ENCODE data around the gene DHX9.

The DHX9 gene

DNA sequence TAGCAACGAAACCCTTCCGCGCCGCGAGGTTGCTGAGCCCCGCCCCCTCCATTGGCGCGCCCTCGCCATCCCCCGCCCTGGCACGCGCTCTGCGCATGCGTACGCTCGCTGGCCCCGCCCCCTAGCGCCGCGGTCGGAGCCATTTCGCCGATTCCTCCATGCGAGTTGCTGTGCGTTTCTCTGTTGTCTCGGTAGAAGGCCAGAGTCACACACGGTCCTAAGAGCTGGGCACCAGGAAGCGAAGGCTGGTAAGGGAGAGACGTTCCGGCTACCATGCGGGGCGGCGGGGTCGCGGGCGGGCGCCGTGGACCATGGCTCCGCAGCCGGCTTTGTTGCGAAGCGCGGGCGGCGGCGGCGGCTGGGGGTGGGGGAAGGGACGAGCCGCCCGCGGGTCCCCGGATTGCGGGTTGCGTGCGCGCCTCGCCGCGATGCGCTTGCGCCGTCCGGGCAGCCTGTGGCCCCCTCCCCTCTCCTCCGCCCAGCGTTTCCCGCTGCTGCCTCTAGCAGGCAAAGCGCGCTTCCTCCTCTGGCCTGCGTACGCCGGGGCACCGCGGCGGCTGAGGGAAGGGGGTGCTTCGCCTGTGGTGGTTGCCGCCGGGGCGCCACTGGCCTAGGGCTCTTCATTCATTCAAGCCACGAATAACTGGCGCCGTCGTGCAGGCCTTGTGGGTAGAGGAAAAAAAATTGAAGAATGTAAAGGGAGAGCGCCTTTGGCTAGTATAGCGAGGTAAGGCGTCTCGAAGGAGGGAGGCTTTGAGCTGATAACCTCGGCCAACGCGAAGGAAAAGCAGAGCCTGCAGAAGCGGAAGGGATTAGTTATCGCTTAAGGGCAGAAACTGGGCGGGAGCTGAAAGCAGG lies at the start of gene DHX9:
TSS of gene DHX9 (plus strand) at position 139 of the 858 bp plus-strand sequence. CDS start 3,220 bp downstream, outside the sequence.
- peak; percentile 96 for DNase-seq

DNA sequence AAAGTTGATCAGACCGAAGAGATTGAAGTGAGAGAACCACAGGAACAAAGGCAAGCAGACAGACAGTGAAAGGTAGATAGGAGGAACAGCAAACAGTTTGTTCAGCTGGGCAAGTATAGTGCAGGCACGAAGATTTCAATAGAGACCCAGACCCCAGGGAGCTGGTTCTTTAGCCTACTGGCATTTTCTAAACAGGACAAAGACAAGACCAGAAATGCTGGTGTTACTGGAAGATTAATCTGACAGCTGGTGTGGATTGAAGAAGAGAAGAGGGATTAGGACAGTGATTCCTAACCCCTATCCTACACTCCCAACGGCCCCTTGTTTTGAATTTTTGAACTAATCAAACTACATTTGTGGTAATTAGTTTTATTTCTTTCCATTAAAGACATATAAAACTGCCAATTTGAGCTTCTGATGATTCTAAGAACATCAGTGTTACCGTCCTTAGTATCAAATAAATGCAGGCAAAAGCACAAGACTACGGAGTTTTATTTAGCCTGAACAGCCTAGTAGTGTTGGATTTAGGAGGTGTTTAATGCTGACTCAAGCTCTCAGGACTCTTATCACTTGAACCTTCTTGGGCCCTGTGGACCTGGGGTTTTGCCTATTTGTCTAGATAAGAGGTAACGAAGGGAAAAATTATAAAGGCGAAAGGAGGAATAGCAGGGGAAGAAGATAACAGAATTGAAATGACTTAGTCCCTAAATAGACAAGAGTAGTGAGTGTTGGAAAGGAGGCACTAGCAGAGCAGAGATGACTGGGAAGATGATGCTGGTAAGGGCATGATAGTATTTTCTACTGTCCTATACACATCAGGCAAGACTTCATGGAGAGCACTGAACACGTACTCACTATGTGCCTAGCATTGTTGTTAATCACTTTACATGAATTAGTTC lies 47.6 kb upstream of the DHX9 start:
- no peak for DNase-seq

DNA sequence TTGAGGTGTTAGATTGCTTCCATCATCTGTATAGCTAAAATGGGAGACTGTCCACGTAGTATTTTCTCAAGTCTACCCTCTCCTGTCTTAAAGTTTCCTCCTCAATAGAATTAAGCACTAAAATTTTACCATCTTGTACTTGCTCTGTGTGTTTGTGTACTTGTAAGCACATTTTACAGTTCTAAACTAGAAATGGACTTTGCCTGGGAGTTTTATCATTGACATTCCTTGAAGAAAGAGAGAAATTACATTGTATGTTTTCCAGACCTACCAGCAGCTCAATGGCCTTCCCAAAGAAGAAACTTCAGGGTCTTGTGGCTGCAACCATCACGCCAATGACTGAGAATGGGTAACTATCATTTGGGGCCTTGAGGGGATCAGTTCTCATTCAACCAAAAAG lies 45.1 kb upstream of the DHX9 start:
- no peak for DNase-seq

DNA sequence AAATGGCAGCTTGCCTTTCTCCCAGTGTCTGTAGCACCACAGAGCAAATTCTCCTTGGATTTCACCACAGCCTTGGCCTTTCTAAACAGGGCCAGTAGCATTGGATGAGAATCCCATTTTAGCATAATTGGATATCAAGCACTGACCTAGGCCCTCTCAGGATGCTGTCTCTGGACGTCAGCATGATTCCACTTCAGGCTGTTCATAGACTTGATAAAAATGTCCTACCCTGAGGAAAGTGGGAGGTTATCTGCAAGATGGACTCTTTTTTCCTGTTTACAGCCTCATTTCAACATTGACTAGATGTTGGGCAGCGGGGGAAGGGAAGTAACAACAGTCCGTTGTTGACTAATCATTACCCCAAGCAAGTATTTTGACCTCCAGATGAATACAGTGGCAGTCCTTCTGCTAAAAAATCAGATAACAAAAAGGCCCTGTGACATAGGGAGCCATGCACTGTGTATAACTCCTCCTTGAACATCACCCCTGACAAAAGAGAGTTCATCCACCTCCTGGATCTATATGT lies 44.4 kb upstream of the DHX9 start:
- DNase-seq: no peak

DNA sequence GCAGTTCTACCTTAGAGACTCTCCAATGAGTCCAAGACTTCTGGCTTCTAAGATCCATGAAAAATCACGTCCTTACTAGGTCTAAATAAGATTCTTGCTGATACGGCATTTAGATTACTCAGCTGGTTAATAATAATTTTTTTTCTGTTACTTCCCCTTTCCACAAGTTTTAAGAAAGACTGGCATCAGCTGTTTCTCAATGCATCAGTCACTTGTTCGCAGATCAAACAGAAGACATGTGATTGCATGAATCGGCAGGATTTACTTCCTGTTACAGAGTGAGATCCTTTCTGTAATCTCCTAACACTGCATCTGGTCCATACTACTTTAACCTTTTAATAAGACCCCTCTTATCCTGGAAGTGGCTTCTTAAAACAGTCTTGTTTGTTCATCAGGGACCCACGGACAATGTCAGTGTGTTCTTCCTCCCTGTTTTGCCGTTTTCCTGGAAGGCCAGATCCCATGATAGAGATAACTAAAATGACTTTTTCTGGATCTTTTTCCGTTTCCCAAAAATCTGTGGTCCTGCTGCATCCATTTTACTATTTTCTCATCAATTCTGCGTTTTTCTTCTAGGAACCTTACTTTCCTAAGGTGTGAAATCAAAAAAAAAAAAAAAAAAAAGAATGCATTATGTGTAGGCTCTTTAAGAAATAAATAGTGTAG lies 43.5 kb upstream of the DHX9 start:
- no peak for DNase-seq

DNA sequence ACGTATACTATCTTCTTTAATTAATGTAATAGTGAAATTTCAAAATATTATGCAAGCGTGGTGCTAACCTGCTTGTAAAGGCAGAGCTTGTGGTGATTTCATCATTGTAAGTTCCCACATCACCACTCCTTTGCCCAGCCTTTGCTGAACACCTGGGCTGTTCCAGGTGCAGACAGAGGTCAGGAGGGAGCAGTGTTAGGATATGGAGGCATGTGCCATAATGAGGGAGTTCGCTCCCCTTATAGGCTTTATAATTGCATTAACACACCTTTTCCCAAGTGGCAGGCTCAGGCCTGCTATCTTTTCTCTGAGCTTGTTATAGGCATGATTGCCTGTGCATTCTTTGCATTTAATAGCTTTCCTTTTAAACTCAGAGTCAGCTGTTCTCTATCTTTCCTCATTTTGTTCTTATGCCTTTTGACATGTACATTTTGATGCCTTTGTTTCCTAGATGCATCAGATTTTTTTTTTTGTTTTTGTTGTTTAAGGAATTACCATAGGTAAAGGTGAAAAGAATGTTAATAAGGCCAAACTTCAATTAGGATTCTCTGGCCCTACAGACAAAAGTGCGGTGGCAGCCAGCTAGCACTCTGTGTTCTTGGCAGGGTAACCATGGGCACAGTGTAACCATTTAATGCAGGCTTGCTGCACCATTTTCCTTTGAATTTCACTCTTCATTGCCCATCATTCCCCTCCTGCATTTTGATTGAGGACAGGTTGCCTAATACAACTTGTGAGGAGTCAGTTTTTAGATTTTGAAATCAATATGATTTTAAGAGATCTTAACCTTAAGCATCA lies 36.9 kb upstream of the DHX9 start:
- DNase-seq: no peak

DNA sequence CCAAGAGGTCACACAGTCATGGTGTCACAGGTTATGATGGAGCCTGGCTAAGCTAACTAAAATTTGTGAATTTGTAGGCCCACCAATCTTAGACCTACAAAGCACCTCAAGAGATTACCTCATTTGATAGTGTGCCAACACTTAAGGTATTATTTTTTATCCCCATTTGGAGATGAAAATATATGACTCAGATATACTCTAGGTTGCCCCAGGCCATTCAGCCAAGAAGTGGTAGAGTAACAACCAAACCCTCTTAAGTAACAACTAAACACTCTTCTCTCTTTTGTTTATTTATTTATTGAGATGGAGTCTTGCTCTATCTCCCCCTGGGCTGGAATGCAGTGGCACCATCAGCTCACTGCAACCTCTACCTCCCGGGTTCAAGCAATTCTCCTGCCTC lies 35.3 kb upstream of the DHX9 start:
- DNase-seq: no peak

DNA sequence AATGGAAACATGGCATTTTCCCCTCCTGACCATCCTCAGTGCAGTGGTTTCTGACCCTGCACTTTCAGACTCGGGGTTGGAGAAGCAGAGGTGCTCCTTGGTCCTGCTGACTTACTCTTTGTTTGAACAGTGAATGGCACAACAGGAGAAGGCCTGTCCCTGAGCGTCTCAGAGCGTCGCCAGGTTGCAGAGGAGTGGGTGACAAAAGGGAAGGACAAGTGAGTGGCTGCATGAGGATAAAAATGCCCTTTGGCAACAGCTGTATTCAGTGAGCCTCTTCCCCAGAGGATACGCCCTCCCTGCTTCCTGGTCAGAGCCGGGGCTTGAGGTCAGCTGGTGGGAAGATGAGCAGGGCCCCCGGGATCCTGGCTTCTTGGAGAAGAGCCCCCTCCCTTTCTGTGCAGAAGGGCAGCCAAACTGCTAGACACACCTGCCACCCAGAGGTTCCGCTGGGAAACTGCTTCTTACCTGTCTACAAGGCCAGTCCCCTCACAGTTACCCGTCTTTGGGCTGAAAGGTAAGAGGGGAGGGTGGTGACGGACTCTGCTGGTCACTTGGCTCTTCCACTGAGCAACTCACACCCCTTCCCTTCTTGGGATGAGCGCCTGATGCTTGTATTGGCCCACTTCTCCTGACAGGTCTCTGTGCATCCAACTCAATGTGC lies 33.0 kb upstream of the DHX9 start:
- DNase-seq: no peak

DNA sequence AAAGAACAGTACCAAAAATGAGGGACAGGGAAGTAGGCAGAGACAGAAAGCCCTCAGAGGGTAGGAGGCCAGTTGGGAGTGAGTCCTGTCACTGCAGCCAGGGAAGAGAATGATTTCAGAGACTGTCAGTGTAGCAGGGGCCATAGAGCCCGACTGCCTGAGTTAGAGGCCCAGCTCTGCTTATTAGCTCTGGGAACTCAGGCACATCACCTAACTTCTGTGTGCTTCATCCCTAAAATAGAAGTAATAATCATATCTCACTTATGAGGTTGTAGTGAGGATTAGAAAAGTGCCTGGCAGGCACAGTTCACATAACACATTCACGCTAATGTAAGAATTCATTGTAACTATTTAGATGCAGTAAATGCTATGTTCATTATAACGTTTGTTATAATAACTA lies 31.2 kb upstream of the DHX9 start:
- no peak for DNase-seq

DNA sequence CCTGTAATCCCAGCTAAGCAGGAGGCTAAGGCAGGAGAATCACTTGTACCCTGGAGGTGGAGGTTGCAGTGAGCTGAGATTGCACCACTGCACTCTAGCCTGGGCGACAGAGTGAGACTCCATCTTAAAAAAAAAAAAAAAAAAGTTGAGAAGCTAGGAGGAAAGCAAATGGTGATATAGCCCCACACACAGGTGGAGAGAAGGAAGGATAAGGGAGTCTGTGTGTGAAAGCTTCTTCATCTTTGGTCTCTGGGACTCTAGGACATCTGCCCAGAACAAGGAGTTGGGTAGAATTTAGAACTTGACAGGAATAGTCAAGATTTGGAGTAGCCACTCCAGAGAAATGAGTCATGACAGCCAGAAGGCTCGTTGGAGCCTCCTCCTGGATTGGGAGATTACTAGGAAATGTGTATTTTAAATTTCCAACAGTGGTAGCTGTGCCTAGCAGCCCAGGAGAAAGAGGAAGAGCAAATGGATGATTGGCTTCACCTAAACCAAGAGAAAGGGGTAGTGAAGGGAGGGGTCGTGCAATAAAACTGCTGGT lies 29.7 kb upstream of the DHX9 start:
- no peak for DNase-seq

DNA sequence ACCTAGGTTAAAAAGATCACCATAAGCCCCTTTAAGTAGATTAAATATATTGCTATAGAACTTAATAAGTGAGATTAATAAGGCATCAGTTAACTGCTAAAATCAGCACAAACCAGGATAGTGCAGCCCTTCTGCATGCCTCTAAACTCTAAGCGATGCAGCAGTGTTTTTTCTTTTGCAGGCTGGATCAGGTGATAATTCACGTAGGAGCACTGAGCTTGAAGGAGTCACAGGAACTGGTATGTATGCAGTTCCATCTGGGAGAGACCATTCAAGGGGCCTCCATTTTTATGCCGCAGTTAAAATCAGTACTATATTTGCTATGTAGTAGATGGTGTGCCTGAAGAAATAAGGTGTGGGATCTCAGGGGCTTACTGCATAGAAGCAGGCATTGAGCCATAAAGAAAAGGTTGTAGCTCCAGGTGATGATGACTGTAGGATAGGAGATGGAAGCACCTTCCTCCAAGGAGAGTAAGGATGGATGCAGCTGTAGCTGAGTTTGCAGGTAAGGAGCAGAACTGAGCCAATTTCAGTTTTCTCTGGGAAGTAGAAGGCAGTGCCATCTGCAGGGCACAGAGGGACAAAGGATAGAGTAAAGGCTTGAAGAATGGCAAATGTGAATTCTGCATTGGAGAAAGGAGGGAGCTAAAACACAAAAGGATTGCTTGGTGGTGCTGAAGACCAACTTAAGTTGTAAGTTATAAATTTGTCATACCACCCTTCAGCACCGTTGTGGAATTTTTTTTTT lies 27.0 kb upstream of the DHX9 start:
- no peak for DNase-seq

DNA sequence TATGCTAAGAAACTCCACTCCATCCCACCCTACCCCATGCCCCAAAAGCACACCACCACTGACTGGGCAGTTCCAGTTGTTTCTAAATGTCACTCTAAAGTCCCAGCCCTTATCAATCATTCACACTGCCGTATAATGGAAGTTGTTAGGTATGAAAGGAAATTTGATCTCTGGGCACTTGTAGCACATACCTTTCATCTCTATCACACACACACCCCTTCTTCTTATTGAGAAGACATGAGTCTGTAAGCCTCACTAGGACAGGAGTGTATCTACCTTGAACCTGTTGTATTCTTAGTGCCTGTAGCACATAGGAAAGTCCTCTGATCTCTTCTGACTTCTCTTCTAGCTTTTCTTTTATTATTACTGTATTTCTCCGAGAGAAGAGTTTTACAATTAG lies 22.3 kb upstream of the DHX9 start:
- DNase-seq: no peak

DNA sequence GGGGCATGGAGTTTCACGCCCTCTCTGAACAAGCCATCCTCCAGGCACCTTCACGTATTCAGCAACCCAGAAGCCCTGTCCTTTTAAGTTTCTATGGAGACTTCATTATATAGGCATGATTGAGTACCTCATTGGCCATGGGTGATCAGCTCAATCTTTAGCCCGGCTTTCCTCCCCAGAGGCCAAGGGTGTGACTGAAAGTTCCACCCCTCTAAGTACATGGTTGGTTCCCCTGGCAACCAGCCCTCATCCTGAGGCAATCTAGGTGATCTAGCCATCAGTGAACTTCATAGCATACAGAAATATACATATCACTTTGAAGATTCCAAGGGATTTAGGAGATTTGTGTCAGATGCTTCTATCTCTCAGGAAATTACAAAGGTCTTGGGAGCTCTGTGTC lies 21.3 kb upstream of the DHX9 start:
- DNase-seq: no peak

DNA sequence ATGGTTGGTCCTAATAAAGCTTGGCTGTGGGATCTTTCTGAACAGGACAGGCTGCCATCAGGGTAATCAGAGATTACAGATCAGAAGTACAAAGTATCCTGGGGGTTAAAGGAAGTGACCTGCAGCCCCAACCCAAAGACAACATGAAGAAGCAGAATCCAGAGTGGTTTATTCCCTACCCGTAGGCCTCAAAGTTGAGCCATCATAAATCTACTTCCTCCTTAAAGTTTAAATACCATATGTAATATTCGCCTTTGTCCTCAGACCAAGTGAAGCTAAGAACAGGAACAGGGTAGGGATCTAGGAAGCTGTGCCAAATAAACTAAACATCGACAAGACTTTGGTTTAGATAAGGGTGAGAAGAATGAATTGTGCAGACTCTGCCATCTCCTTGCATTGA lies 15.9 kb upstream of the DHX9 start:
- DNase-seq: no peak

DNA sequence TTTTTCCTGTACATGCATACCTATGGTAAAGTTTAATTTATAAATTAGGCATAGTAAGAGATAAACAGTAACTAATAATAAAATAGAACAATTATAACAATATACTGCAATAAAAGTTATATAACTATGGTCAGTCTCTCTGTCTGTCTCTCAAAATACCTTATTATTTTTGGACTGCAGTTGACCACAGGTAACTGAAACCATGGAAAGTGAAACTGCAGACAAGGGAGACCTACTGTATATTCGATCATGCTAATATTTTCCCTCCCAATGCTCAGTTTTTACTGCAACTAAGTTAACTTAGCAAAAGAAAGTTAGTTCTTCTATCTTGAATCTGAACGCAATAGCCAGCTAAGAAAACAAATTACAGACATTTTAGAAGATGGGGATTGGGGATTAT lies 12.3 kb upstream of the DHX9 start:
- no peak for DNase-seq

DNA sequence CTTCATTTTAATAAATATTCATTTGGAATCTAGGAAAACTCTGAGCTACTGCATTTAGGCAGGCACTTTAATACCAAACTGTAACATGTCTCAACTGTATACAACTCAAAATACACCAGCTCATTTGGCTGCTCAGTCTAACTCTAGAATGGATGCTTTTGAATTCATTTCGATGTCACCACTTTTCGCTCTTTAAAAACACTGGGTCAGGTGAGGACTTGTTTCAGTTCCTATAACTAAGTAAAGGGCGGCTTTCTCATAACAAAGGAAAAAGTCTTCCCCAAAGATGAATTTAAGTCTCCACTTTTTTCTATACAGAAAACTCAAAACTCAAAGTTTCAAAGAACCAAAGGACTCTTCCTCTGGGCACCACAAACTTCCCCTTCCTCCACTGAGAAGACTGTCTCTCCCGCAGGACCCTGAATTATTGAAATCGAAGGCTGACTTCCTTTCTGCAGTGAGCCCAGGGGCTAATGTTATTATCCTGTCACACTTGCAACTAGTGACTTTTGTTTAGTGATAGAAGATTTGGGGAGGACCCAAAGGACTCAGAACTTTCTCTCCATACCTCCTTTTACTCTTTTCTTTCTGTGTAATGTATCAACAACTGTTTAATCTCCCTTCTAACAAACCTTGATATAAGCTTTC lies 9.7 kb upstream of the DHX9 start:
- DNase-seq: no peak

DNA sequence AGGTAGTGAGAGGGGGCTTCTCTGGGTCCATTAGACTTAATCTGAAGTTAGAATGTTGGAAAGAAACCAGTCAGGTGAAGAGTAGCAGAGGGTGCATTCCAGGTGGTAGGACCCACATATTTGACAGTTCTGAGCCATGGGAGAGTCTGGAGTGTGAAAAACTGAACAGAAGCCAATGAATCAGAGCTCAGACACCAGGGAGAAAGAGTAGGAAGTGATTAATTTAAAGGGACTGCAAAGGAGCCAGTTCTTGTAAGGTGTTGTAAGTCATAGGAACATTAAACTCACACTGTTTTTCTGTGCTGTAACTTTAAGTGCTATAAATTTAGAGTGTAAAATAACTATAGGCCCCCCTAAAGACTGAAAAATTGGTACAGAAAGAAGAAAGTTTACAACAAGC lies 5.9 kb upstream of the DHX9 start:
- no peak for DNase-seq

DNA sequence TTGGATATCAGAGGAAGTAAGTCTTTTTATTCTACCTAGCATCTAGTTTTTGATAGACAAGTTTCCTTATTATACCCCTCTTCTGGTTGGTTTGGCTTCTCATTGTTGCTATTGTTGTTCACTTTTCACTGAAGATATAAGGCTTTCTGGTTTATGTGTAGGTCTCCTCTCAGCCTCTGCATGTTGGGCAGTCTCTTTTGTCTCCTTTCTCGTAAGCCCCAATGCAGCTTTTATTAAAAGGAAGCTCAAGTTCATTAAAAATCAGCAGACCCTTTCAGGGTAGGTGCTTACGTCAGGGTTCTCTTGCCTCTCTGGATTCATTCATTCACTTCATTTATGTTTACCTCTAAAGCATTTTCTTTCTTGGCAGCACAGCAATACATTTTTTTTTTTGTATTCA lies 4.8 kb upstream of the DHX9 start:
- DNase-seq: no peak

DNA sequence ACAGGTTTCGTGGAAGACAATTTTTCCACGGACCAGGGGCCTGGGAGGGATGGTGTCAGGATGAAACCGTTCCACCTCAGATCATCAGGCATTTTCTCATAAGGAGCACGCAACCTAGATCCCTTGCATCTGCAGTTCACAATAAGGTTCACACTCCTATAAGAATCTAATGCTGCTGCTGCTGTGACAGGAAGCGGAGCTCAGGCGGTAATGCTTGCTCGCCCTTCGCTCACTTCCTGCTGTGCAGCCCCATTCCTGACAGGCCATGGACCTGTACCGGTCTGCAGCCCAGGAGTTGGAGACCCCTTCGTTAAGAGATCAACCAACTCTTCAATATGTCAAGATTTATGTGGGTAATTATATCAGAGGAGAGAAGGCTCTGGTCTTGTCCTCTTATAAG lies 3.3 kb upstream of the DHX9 start:
- DNase-seq: no peak

DNA sequence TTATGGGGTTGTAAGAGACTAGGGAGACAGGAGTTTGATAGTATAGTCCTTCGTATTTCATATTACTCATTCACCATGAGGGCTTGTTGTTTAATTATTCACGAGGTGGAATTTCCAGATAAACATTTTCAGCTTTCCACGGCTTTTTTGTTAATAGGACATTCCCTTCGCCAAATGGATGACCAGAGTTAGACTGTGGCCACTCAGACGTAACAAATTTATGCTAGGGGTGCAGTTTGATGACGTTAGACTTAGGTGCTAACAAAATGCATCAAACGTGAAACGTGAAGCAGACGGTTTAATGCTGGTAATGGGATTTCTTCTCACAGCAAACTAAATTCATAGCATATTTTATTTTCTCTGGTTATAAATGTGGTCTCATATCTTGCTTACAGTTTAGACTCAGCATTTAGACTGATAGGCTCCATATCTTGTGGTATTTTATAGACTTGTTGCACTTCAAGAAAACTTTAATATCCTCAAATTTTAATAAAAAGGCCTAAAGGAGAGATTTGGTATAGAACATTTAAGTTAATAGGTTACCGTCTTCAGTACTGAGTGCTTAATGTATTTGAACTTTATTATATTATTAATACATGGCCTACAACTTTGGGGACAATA lies 2.3 kb downstream of the DHX9 start:
- DNase-seq: no peak
